H1 (cell line): ENCODE data around the gene VPS51. TPM values are rescaled to one million over a fixed set of nuclear protein-coding genes. Genes with fewer than 3 reads are reported as not detected.
A peak's percentile ranks its signal among the peaks of the same experiment; 100 is the strongest.

ENCODE experiments used
- CHD7 ChIP-seq: fragments of 300-600 bp; sonication (generic); IDR thresholded peaks from 2 replicates; pipeline ENCODE4 v1.7.1; 2012; ENCODE audit warnings: low read length, moderate library complexity, mild to moderate bottlenecking, inconsistent platforms; ENCODE audit not compliant: insufficient replicate concordance
- EGR1 ChIP-seq: IDR thresholded peaks from 2 replicates; pipeline ENCODE4 v1.6.1; 2011; ENCODE audit warnings: low read depth, low read length, borderline replicate concordance
- KDM1A ChIP-seq: fragments of 200-600, 300-600 bp; sonication (generic); IDR thresholded peaks from 2 replicates; pipeline ENCODE4 v1.7.1; 2016; ENCODE audit warnings: mild to moderate bottlenecking, low read length, borderline replicate concordance
- KDM4A ChIP-seq: IDR thresholded peaks from one replicate; pipeline ENCODE4 v1.7.1; 2012; ENCODE audit warnings: low read depth, mild to moderate bottlenecking, moderate library complexity, low read length, inconsistent platforms; ENCODE audit not compliant: severe bottlenecking
- SIN3A ChIP-seq, 2 experiments: IDR thresholded peaks in 1 of 2; conservative IDR thresholded peaks in 1 of 2; 2 replicates each; pipeline ENCODE4 v1.6.1; 2011 to 2012; ENCODE audit warnings: low read length in 2 of 2, improper control_type of control experiment in 1 of 2, low read depth in 1 of 2, mild to moderate bottlenecking in 1 of 2
- TAF7 ChIP-seq: optimal IDR thresholded peaks from 2 replicates; pipeline ENCODE3; 2011; ENCODE audit warnings: low read depth, mild to moderate bottlenecking, inconsistent platforms, low read length, moderate library complexity, borderline replicate concordance
- TCF12 ChIP-seq: IDR thresholded peaks from 2 replicates; pipeline ENCODE4 v1.6.1; 2011; ENCODE audit warnings: low read depth, mild to moderate bottlenecking, low read length
- YY1 ChIP-seq: IDR thresholded peaks from 2 replicates; pipeline ENCODE4 v1.6.1; 2011; ENCODE audit warnings: low read depth, mild to moderate bottlenecking, low read length
- polyA plus RNA-seq, 7 experiments: library from polyadenylated mRNA; depleted of rRNA in 3 of 7; stranded (reverse) in 5 of 7; unstranded in 2 of 7; fragments of >200 nt in 5 of 7; fragments of 200-250 nt in 2 of 7; gene quantifications; 1 replicate in 5 of 7; 2 replicates in 1 of 7; 4 replicates in 1 of 7; pipeline versions ENCODE4 v1.2.1 to v1.2.3, GENCODE V29; 2011 to 2013; ENCODE audit warnings: missing spikeins in 2 of 7, mixed read lengths in 2 of 7
- total RNA-seq: library from RNA; stranded (reverse); fragmentation: NEBNext Ultra II Directional; extraction: Animal tissue kit (Norgen Biotek cat#: 25700); gene quantifications from 2 replicates; pipeline ENCODE4 v1.2.1, GENCODE V29; 2021

The VPS51 gene
- total and polyA plus RNA-seq, 2 of the 8 experiments (the other 6 are each of a cell fraction or from before 2014, with no cell fraction given) = 97.4 to 142 TPM

GRCh38 chr11:65134240-65134951 is 38.4 kb downstream of the VPS51 start, which contains the start of gene SYVN1 (continued):
- no peak for TF ChIP-seq CHD7
- no peak for TF ChIP-seq EGR1
- TF ChIP-seq TAF7 = no peak
- peak; percentile 89 to 91; a peak in 3 of 4 replicates for TF ChIP-seq SIN3A (conservative IDR thresholded peaks at IDR 0.05 in 1 of 2, IDR thresholded peaks at IDR 0.05 in 1 of 2; ENCODE audit: low read depth in 1 of 2, low read length in 2 of 2)
- TF ChIP-seq TCF12 = 0 out of 2 replicates have a peak, but pooled peaks have one; percentile 1
- no peak for TF ChIP-seq YY1
- TF ChIP-seq KDM1A = no peak
- peak; percentile 72 for TF ChIP-seq KDM4A
